ENCODE data around the gene HERC6.
"Not testable (repeated sequence)": the region's sequence is repeated elsewhere in the genome, so short reads cannot be mapped to it uniquely, and the experiment has no call there.

Gene HERC6

GRCh38 chr4:88443486-88443885 lies 64.8 kb downstream of the HERC6 start:
- in situ Hi-C loops (cut with HindIII; ENCODE audit: low sequenced_read_pairs) = no loop called here

- in situ Hi-C loops (cut with HindIII; ENCODE audit: low sequenced_read_pairs) = no loop called here
These were observed 66.6 kb downstream of the HERC6 start for GRCh38 chr4:88445252-88445651.

GRCh38 chr4:88446124-88446523 lies 67.5 kb downstream of the HERC6 start:
- in situ Hi-C loops (cut with HindIII; ENCODE audit: low sequenced_read_pairs) = no loop called here

GRCh38 chr4:88447371-88448095 lies 68.9 kb downstream of the HERC6 start:
- in situ Hi-C loops (cut with HindIII; ENCODE audit: low sequenced_read_pairs) = no loop called here

GRCh38 chr4:88448211-88448765 lies 69.6 kb downstream of the HERC6 start:
- in situ Hi-C loops (cut with HindIII; ENCODE audit: low sequenced_read_pairs) = not testable (repeated sequence)

GRCh38 chr4:88448889-88449288 lies 70.2 kb downstream of the HERC6 start:
- in situ Hi-C loops (cut with HindIII; ENCODE audit: low sequenced_read_pairs) = no loop called here

- in situ Hi-C loops (cut with HindIII; ENCODE audit: low sequenced_read_pairs) = no loop called here
These were observed 70.6 kb downstream of the HERC6 start for GRCh38 chr4:88449290-88449689.

- in situ Hi-C loops (cut with HindIII; ENCODE audit: low sequenced_read_pairs) = no loop called here
These were observed 72.6 kb downstream of the HERC6 start for GRCh38 chr4:88451205-88451604.

GRCh38 chr4:88452912-88453311 lies 74.3 kb downstream of the HERC6 start:
- in situ Hi-C loops (cut with HindIII; ENCODE audit: low sequenced_read_pairs) = no loop called here

- in situ Hi-C loops (cut with HindIII; ENCODE audit: low sequenced_read_pairs) = no loop called here
These were observed 78.1 kb downstream of the HERC6 start, which contains the start of gene HERC5 for GRCh38 chr4:88456670-88457306. TSS of gene HERC5 (plus strand) at chr4:88457119. CDS start at chr4:88457270, 151 bp downstream.

- in situ Hi-C loops (cut with HindIII; ENCODE audit: low sequenced_read_pairs) = no loop called here
These were observed 78.9 kb downstream of the HERC6 start for GRCh38 chr4:88457307-88458103.

- in situ Hi-C loops (cut with HindIII; ENCODE audit: low sequenced_read_pairs) = no loop called here
These were observed 79.6 kb downstream of the HERC6 start for GRCh38 chr4:88458104-88458740.

GRCh38 chr4:88465653-88466192 lies 87.1 kb downstream of the HERC6 start:
- in situ Hi-C loops (cut with HindIII; ENCODE audit: low sequenced_read_pairs) = no loop called here

GRCh38 chr4:88467392-88467791 lies 88.7 kb downstream of the HERC6 start:
- in situ Hi-C loops (cut with HindIII; ENCODE audit: low sequenced_read_pairs) = no loop called here

GRCh38 chr4:88477229-88477860 lies 98.7 kb downstream of the HERC6 start:
- in situ Hi-C loops (cut with HindIII; ENCODE audit: low sequenced_read_pairs) = no loop called here

- in situ Hi-C loops (cut with HindIII; ENCODE audit: low sequenced_read_pairs) = no loop called here
These were observed 99.6 kb downstream of the HERC6 start for GRCh38 chr4:88478247-88478646.

GRCh38 chr4:88481537-88481936 lies 102.9 kb downstream of the HERC6 start:
- in situ Hi-C loops (cut with HindIII; ENCODE audit: low sequenced_read_pairs) = no loop called here

GRCh38 chr4:88489100-88489761 lies 110.6 kb downstream of the HERC6 start:
- in situ Hi-C loops (cut with HindIII; ENCODE audit: low sequenced_read_pairs) = no loop called here
